B cell (primary cell): ENCODE results near the gene GFPT2. TPM values are rescaled to one million over a fixed set of nuclear protein-coding genes. Genes with fewer than 3 reads are reported as not detected.

Experiments
- ATAC-seq: fragments of 200-7000 bp; cut with Tn5 transposase; one replicate; pipeline ENCODE4 v1.10.0; 2021; ENCODE audit warnings: low read depth, mild to moderate bottlenecking, moderate number of reproducible peaks, moderate library complexity
- CTCF ChIA-PET: fragments of 350-600 bp; sonication (Branson Sonifier 250); formaldehyde crosslinking; loops from one replicate; lab custom pipeline; 2021; ENCODE audit warnings: antibody characterized with exemption, inconsistent platforms; lab: Charles Lee
- POLR2A ChIA-PET: fragments of 350-600 bp; sonication (Branson Sonifier 250); formaldehyde crosslinking; loops from one replicate; lab custom pipeline; 2021; ENCODE audit warnings: antibody characterized with exemption; lab: Charles Lee
- DNase-seq: peaks from one replicate; pipeline ENCODE4 v3.0.0; 2013
- H2AFZ ChIP-seq: 2 replicates; pipeline ENCODE4 v1.6.1; 2012; ENCODE audit warnings: mild to moderate bottlenecking, low read depth, low read length; ENCODE audit not compliant: insufficient read depth, poor library complexity, severe bottlenecking
- H3K27ac ChIP-seq, 2 donors: 1 replicate in 1 of 2; 2 replicates in 1 of 2; pipeline ENCODE4 v1.5.1; 2012 to 2013; ENCODE audit warnings: low read length in 2 of 2, mild to moderate bottlenecking in 2 of 2, moderate library complexity in 1 of 2
- H3K27me3 ChIP-seq, 4 experiments: fragments of 200-600 bp in 1 of 4; sonication (generic) in 1 of 4; replicated peaks in 1 of 4; 1 replicate in 2 of 4; 2 replicates in 2 of 4; pipeline versions ENCODE4 v1.6.1 to v1.7.0; 2013 to 2016; ENCODE audit warnings: low read length in 3 of 4, mild to moderate bottlenecking in 2 of 4, mixed read lengths in 1 of 4, moderate library complexity in 1 of 4; ENCODE audit not compliant: insufficient read depth in 4 of 4, control insufficient read depth in 3 of 4; ENCODE audit errors: control extremely low read depth in 1 of 4
- H3K36me3 ChIP-seq, 2 experiments: replicated peaks in 1 of 2; 1 replicate in 1 of 2; 2 replicates in 1 of 2; pipeline versions ENCODE4 v1.6.1 to v1.7.1; 2013; ENCODE audit warnings: low read length in 1 of 2; ENCODE audit not compliant: insufficient read depth in 2 of 2, control insufficient read depth in 1 of 2; ENCODE audit errors: control extremely low read depth in 1 of 2, extremely low read depth in 1 of 2
- H3K4me1 ChIP-seq, 2 donors: fragments of 200-600 bp in 1 of 2; sonication (generic) in 1 of 2; 1 replicate in 1 of 2; 2 replicates in 1 of 2; pipeline versions ENCODE4 v1.5.1 to v1.6.1; 2013 to 2017; ENCODE audit warnings: low read length in 2 of 2; ENCODE audit not compliant: control insufficient read depth in 2 of 2, insufficient read depth in 2 of 2
- H3K4me2 ChIP-seq: replicated peaks from 2 replicates; pipeline ENCODE3; 2012; ENCODE audit warnings: mild to moderate bottlenecking, low read depth, low read length; ENCODE audit not compliant: poor library complexity, severe bottlenecking
- H3K4me3 ChIP-seq, 5 experiments: fragments of 200-600 bp in 1 of 5; sonication (generic) in 1 of 5; 1 replicate in 3 of 5; 2 replicates in 2 of 5; pipeline versions ENCODE4 v1.5.1 to v1.7.0; 2011 to 2016; ENCODE audit warnings: low read length in 4 of 5, mild to moderate bottlenecking in 4 of 5, low read depth in 2 of 5, control low read depth in 1 of 5, moderate library complexity in 1 of 5; ENCODE audit not compliant: insufficient read depth in 1 of 5; ENCODE audit errors: control extremely low read depth in 1 of 5, extremely low read depth in 1 of 5
- H3K79me2 ChIP-seq: fragments of 200-600 bp; sonication (generic); one replicate; pipeline ENCODE4 v1.6.0; 2016; ENCODE audit warnings: low read length; ENCODE audit not compliant: control insufficient read depth, insufficient read depth
- H3K9ac ChIP-seq: fragments of 200-600 bp; sonication (generic); 2 replicates; pipeline ENCODE4 v1.6.1; 2017; ENCODE audit warnings: mild to moderate bottlenecking, low read length, moderate library complexity
- H3K9me3 ChIP-seq, 3 donors: one replicate each; pipeline versions ENCODE4 v1.6.1 to v1.7.1; 2013; ENCODE audit warnings: low read length in 2 of 3; ENCODE audit not compliant: control insufficient read depth in 2 of 3, insufficient read depth in 1 of 3; ENCODE audit errors: control extremely low read depth in 1 of 3
- H4K20me1 ChIP-seq: 2 replicates; pipeline ENCODE4 v1.6.0; 2012; ENCODE audit warnings: mild to moderate bottlenecking, low read length; ENCODE audit not compliant: insufficient read depth, control insufficient read depth, poor library complexity, severe bottlenecking
- H3K27ac Mint-ChIP-seq: one replicate; pipeline ENCODE4 v1.8.0; 2021; ENCODE audit warnings: mixed read lengths
- H3K27me3 Mint-ChIP-seq: one replicate; pipeline ENCODE4 v1.8.0; 2021; ENCODE audit warnings: mixed read lengths
- H3K4me1 Mint-ChIP-seq: one replicate; pipeline ENCODE4 v1.8.0; 2021; ENCODE audit warnings: mixed read lengths
- H3K4me3 Mint-ChIP-seq: one replicate; pipeline ENCODE4 v1.8.0; 2021; ENCODE audit warnings: mixed read lengths
- H3K9me3 Mint-ChIP-seq: one replicate; pipeline ENCODE4 v1.8.0; 2022; ENCODE audit warnings: mixed read lengths; ENCODE audit not compliant: insufficient read depth
- EZH2 ChIP-seq: IDR thresholded peaks from 2 replicates; pipeline ENCODE4 v1.6.1; 2012; ENCODE audit warnings: borderline replicate concordance, low read depth, mild to moderate bottlenecking, moderate library complexity, low read length; ENCODE audit not compliant: insufficient read depth, poor library complexity, severe bottlenecking
- WGBS: methylation state at CpG from one replicate; pipeline ENCODE4 v1.1.5; 2013; ENCODE audit warnings: missing lambda C conversion rate; ENCODE audit not compliant: insufficient coverage; 5-methylcytosine and 5-hydroxymethylcytosine counted together
- intact Hi-C: fragments of 100-400 bp; cut with micrococcal nuclease; formaldehyde crosslinking; loops from one replicate; pipeline ENCODE4 v1.10.0; 2022
- polyA plus RNA-seq: library from polyadenylated mRNA; depleted of rRNA; stranded (reverse); fragments of >200 nt; gene quantifications from 2 replicates; pipeline ENCODE4 v1.2.3, GENCODE V29; 2012
- total RNA-seq, 2 donors: library from RNA; stranded (reverse); fragments of 120-200 nt in 1 of 2; gene quantifications; 1 replicate in 1 of 2; 2 replicates in 1 of 2; pipeline versions ENCODE4 v1.2.3 to v1.2.4, GENCODE V29; 2013 to 2022
- TF ChIP-seq, protein P1 (sequence below): fragments of 200-600 bp; IDR thresholded peaks from one replicate; pipeline ENCODE4 v1.8.0; 2022; ENCODE audit warnings: antibody characterized with exemption, mild to moderate bottlenecking

The GFPT2 gene
- total and polyA plus RNA-seq, 2 donors (not counting 1 experiment from before 2014, with no cell fraction given), result 0.03 to 2.8 TPM

DNA sequence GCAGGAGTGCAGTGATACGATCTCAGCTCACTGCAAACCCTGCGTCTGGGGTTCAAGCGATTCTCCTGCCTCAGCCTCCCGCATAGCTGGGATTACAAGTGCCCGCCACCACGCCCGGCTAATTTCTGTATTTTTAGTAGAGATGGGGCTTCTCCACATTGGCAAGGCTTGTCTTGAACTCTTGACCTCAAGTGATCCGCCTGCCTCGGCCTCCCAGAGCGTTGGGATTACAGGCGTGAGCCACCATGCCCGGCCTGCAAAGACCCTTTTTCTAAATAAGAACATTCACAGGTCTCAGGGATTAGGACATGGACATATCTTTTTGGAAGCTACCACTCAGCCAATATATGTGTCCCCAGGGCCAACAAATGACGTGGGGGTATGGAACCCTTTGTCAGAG, 49.6 kb upstream of the GFPT2 start:
- Histone ChIP-seq H3K36me3 (no peaks in the 10 kb centered on the region), H4K20me1 (no peaks in the 10 kb centered on the region), H2AFZ (no peak overlapping the region), H3K9ac (no peak overlapping the region), H3K4me1 (no peaks in the 10 kb centered on the region), H3K4me3 (no peak overlapping the region), H3K27me3 (no peaks in the 10 kb centered on the region), H3K79me2 (no peaks in the 10 kb centered on the region), H3K9me3 (peaks cover 0 to 13% (median 0%) of the 10 kb centered on the region in 3 donors), H3K4me2 (no peak overlapping the region), H3K27ac (no peak overlapping the region)
- ATAC-seq, result no peak
- intact Hi-C loops, result no loop called here
- Mint-ChIP-seq H3K9me3 (peaks cover 2% of the 10 kb centered on the region), H3K4me1 (no peaks in the 10 kb centered on the region), H3K4me3 (no peak overlapping the region), H3K27ac (no peak overlapping the region), H3K27me3 (peaks cover 16% of the 10 kb centered on the region)
- POLR2A ChIA-PET, result no interaction called here
- CTCF ChIA-PET, result no interaction called here
- WGBS, result 96% methylated on average over 12 of the region's 13 CpGs
- TF ChIP-seq, protein P1, sequence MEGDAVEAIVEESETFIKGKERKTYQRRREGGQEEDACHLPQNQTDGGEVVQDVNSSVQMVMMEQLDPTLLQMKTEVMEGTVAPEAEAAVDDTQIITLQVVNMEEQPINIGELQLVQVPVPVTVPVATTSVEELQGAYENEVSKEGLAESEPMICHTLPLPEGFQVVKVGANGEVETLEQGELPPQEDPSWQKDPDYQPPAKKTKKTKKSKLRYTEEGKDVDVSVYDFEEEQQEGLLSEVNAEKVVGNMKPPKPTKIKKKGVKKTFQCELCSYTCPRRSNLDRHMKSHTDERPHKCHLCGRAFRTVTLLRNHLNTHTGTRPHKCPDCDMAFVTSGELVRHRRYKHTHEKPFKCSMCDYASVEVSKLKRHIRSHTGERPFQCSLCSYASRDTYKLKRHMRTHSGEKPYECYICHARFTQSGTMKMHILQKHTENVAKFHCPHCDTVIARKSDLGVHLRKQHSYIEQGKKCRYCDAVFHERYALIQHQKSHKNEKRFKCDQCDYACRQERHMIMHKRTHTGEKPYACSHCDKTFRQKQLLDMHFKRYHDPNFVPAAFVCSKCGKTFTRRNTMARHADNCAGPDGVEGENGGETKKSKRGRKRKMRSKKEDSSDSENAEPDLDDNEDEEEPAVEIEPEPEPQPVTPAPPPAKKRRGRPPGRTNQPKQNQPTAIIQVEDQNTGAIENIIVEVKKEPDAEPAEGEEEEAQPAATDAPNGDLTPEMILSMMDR, result no peak
- DNase-seq, result no peak

DNA sequence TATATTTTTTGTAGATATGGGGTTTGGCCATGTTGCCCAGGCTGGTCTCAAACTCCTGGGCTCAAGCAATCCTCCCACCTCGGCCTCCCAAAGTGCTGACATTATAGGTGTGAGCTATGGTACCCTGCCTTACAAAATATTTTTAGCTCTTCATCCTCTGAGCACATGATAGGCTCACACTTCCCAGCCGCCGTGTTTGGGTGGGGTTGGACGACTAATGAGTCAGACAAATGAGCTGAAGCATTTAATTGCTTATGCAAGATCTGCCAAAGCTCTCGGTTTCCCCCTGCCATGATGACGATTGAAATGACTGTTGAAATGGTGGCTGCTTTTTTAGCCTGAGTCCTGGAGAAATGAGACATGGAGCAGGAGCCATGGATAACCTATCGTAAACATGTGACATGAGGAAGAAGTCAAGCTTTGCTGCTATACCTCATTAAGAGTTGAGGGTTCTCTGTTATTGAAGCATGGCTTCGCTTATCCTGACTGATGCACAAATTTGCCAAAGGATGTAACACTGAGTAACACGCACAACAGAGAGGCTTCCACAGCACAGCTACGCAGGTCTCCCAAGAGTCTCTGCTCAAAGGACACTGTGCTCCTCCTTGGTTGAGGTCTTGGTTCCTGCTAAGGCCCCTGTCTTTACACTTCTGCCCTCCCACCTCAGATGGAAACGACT, 48.2 kb upstream of the GFPT2 start:
- H3K79me2 ChIP-seq, result no peaks in the 10 kb centered on the region
- Mint-ChIP-seq H3K9me3 (peaks cover 2% of the 10 kb centered on the region), H3K4me1 (no peaks in the 10 kb centered on the region), H3K4me3 (no peak overlapping the region), H3K27ac (no peak overlapping the region), H3K27me3 (peaks cover 8% of the 10 kb centered on the region)
- intact Hi-C loops, result no loop called here
- no peaks in the 10 kb centered on the region for H3K27me3 ChIP-seq
- WGBS, result 90% methylated on average over 10 of the region's 11 CpGs
- no peak for DNase-seq
- TF ChIP-seq EZH2, result no peak
- TF ChIP-seq, protein P1, result no peak
- H3K4me1 ChIP-seq, result no peaks in the 10 kb centered on the region
- no peak overlapping the region for H3K9ac ChIP-seq
- no peak overlapping the region for H2AFZ ChIP-seq
- no peak for ATAC-seq
- H3K4me2 ChIP-seq, result no peak overlapping the region
- peaks cover 0 to 13% (median 0%) of the 10 kb centered on the region in 3 donors for H3K9me3 ChIP-seq
- ChIA-PET POLR2A (no interaction called here), CTCF (no interaction called here)
- H3K4me3 ChIP-seq, result no peak overlapping the region
- no peaks in the 10 kb centered on the region for H3K36me3 ChIP-seq
- H4K20me1 ChIP-seq, result no peaks in the 10 kb centered on the region
- H3K27ac ChIP-seq, result no peak overlapping the region
